ENCODE data around the gene ZNF554. TPM values are rescaled to one million over a fixed set of nuclear protein-coding genes. Genes with fewer than 3 reads are reported as not detected.
A peak's percentile ranks its signal among the peaks of the same experiment; 100 is the strongest.

The ZNF554 gene
- total and polyA plus RNA-seq, 9 donors = 4.9 to 10.5 (median 7.2) TPM

- TF ChIP-seq POLR2A (IDR thresholded peaks at IDR 0.05) = no peak
- no peak for TF ChIP-seq EP300 (IDR thresholded peaks at IDR 0.05)
- TF ChIP-seq, protein P1, sequence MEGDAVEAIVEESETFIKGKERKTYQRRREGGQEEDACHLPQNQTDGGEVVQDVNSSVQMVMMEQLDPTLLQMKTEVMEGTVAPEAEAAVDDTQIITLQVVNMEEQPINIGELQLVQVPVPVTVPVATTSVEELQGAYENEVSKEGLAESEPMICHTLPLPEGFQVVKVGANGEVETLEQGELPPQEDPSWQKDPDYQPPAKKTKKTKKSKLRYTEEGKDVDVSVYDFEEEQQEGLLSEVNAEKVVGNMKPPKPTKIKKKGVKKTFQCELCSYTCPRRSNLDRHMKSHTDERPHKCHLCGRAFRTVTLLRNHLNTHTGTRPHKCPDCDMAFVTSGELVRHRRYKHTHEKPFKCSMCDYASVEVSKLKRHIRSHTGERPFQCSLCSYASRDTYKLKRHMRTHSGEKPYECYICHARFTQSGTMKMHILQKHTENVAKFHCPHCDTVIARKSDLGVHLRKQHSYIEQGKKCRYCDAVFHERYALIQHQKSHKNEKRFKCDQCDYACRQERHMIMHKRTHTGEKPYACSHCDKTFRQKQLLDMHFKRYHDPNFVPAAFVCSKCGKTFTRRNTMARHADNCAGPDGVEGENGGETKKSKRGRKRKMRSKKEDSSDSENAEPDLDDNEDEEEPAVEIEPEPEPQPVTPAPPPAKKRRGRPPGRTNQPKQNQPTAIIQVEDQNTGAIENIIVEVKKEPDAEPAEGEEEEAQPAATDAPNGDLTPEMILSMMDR (IDR thresholded peaks at IDR 0.05) = no peak
- H3K4me1 ChIP-seq (ENCODE audit: insufficient read depth) = peaks cover 20% of the 10 kb centered on the region
- intact Hi-C loops (cut with DNase I) = no loop called here
- H3K27ac ChIP-seq = no peak overlapping the region
- no peak overlapping the region for H3K4me3 ChIP-seq
- no peak for DNase-seq
- 95 to 99% (median 97%) methylated on average over 5 of the region's 5 CpGs for WGBS, 3 donors
- H3K36me3 ChIP-seq = no peaks in the 10 kb centered on the region
- no peaks in the 10 kb centered on the region for H3K27me3 ChIP-seq
- H3K9me3 ChIP-seq = no peaks in the 10 kb centered on the region
Measured at GRCh38 chr19:2788237-2788636, 31.4 kb upstream of the ZNF554 start.

DNA sequence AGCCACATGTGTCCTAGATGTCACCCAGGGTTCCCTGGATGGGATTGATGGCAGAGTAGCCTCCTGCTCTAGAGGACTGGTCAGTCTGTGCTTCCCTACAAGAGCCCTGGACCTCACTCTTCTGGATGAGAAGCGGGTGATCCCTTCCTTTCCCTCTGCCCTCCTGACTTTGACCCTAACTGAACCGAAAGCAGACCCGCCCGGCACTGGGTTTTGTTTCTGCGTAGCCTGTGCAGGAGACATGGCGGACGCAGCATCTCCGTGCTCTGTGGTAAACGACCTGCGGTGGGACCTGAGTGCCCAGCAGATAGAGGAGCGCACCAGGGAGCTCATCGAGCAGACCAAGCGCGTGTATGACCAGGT, 29.5 kb upstream of the ZNF554 start:
- peaks cover 20% of the 10 kb centered on the region for H3K4me1 ChIP-seq (ENCODE audit: insufficient read depth)
- no peaks in the 10 kb centered on the region for H3K27me3 ChIP-seq
- TF ChIP-seq, protein P1 (IDR thresholded peaks at IDR 0.05) = no peak
- TF ChIP-seq POLR2A (IDR thresholded peaks at IDR 0.05) = no peak
- no peak for TF ChIP-seq EP300 (IDR thresholded peaks at IDR 0.05)
- H3K27ac ChIP-seq = peak overlapping the region in 1 of 2 donors; percentile 8
- H3K36me3 ChIP-seq = no peaks in the 10 kb centered on the region
- no peak overlapping the region for H3K4me3 ChIP-seq
- intact Hi-C loops (cut with DNase I) = no loop called here
- WGBS, 3 donors = 83 to 88% (median 86%) methylated on average over 14 of the region's 14 CpGs
- no peak for DNase-seq
- H3K9me3 ChIP-seq = no peaks in the 10 kb centered on the region

DNA sequence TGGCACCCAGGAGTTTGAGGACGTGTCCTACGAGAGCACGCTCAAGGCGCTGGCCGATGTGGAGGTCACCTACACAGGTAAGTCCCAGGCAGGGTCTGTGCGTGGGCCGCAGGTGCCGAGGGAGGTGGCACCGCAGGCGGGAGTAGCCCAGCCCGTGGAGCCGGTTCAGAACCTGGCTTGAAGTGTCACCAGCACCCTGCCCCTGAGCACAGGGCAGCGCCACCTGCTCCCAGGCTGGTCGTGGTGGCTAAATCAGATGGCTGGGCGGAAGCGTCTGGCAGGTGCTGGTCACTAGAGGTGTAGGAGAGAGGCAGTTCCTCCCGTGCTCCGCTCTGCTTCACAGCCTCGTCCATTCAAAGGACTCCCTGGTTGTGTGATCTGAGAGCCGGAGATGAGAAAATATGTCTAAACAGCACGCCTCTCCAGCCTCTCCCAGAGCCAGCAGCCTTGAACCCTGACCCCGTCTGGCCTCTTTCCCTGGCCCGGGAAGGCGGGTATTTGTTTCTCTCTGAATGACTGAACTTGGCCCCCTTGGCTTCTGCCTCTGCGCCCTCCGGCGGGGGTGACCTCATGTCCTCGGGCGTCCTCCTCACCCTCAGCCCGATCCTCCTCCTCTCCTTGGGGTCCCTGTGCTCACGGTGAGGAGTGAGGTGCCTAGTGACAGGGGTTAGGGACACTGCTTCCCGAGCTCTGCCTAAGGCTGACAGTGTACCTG, 29.0 kb upstream of the ZNF554 start:
- H3K27me3 ChIP-seq = no peaks in the 10 kb centered on the region
- WGBS, 3 donors = 38 to 60% (median 40%) methylated on average over 24 to 32 of the region's 32 CpGs
- peak overlapping the region in 1 of 2 donors; percentile 66 for H3K27ac ChIP-seq
- intact Hi-C loops (cut with DNase I) = no loop called here
- no peak overlapping the region for H3K4me3 ChIP-seq
- no peak for TF ChIP-seq EP300 (IDR thresholded peaks at IDR 0.05)
- no peak for TF ChIP-seq POLR2A (IDR thresholded peaks at IDR 0.05)
- TF ChIP-seq, protein P1 (IDR thresholded peaks at IDR 0.05) = no peak
- H3K4me1 ChIP-seq (ENCODE audit: insufficient read depth) = peaks cover 20% of the 10 kb centered on the region
- peak; percentile 86 to 94 (median 89) for DNase-seq
- H3K9me3 ChIP-seq = no peaks in the 10 kb centered on the region
- no peaks in the 10 kb centered on the region for H3K36me3 ChIP-seq

DNA sequence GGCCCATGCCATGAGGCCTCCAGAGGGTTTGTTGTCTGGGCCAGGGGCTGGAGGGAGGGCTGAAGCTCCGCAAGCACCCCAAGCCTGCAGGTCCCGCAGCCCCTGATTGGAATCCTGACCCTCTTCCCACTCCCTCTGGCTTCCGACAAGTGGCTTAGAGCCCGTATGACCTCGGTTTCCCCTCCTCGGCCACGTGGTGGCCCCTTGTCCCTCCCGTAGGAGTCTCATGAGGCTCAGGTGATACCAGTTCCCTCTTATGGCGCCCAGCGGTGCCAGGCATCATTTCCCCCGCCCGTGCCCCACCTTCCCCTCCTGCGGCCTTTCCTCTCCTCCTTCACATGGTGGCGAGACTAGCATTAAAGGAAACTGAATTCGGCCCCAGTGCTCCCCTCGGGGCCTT, 28.2 kb upstream of the ZNF554 start:
- intact Hi-C loops (cut with DNase I) = no loop called here
- 88 to 93% (median 91%) methylated on average over 16 of the region's 16 CpGs for WGBS, 3 donors
- DNase-seq = no peak
- no peaks in the 10 kb centered on the region for H3K9me3 ChIP-seq
- H3K4me3 ChIP-seq = no peak overlapping the region
- H3K4me1 ChIP-seq (ENCODE audit: insufficient read depth) = peaks cover 19% of the 10 kb centered on the region
- no peaks in the 10 kb centered on the region for H3K36me3 ChIP-seq
- TF ChIP-seq EP300 (IDR thresholded peaks at IDR 0.05) (no peak), POLR2A (IDR thresholded peaks at IDR 0.05) (no peak)
- TF ChIP-seq, protein P1 (IDR thresholded peaks at IDR 0.05) = no peak
- no peaks in the 10 kb centered on the region for H3K27me3 ChIP-seq
- peak overlapping the region in 1 of 2 donors; percentile 66 for H3K27ac ChIP-seq
